H9 (cell line): ENCODE measurements around the gene C11orf21. TPM values are rescaled to one million over a fixed set of nuclear protein-coding genes. Genes with fewer than 3 reads are reported as not detected.

Source experiments
- DNase-seq: peaks from one replicate; pipeline ENCODE4 v3.0.0-alpha.2; 2017
- H2AFZ ChIP-seq: one replicate; pipeline ENCODE4 v1.6.1; 2013; ENCODE audit warnings: mild to moderate bottlenecking, low read length, control low read depth, moderate library complexity
- H2AK5ac ChIP-seq: 2 replicates; pipeline ENCODE4 v1.6.1; 2013; ENCODE audit warnings: low read length, control low read depth, mixed read lengths; ENCODE audit not compliant: insufficient read length
- H2BK120ac ChIP-seq: one replicate; pipeline ENCODE4 v1.6.1; 2013; ENCODE audit warnings: low read depth, mild to moderate bottlenecking, low read length, control low read depth, inconsistent platforms; ENCODE audit not compliant: poor library complexity, severe bottlenecking
- H2BK12ac ChIP-seq: 2 replicates; pipeline ENCODE4 v1.6.1; 2013; ENCODE audit warnings: low read length, control low read depth, mixed read lengths, low read depth; ENCODE audit not compliant: insufficient read length
- H2BK15ac ChIP-seq: 2 replicates; pipeline ENCODE4 v1.6.1; 2013; ENCODE audit warnings: low read depth, low read length, control low read depth
- H2BK20ac ChIP-seq: one replicate; pipeline ENCODE4 v1.6.1; 2013; ENCODE audit warnings: low read depth, mild to moderate bottlenecking, low read length, control low read depth, inconsistent platforms; ENCODE audit not compliant: poor library complexity, severe bottlenecking
- H2BK5ac ChIP-seq: 2 replicates; pipeline ENCODE4 v1.6.1; 2013; ENCODE audit warnings: low read length, control low read depth, mixed read lengths; ENCODE audit not compliant: insufficient read length
- H3K14ac ChIP-seq: 2 replicates; pipeline ENCODE4 v1.6.1; 2013; ENCODE audit warnings: low read length, control low read depth; ENCODE audit not compliant: insufficient read depth
- H3K18ac ChIP-seq: 2 replicates; pipeline ENCODE4 v1.6.1; 2013; ENCODE audit warnings: low read depth, mild to moderate bottlenecking, mixed read lengths, low read length, control low read depth; ENCODE audit not compliant: insufficient read length
- H3K23ac ChIP-seq: 2 replicates; pipeline ENCODE4 v1.6.1; 2013; ENCODE audit warnings: low read length, control low read depth, mixed read lengths, low read depth; ENCODE audit not compliant: insufficient read length
- H3K23me2 ChIP-seq: 2 replicates; pipeline ENCODE4 v1.6.1; 2013; ENCODE audit warnings: low read depth, mild to moderate bottlenecking, mixed read lengths, low read length, control low read depth; ENCODE audit not compliant: insufficient read length, poor library complexity, severe bottlenecking
- H3K27ac ChIP-seq: 2 replicates; pipeline ENCODE4 v1.5.1; 2013; ENCODE audit warnings: low read length, control low read depth, mixed read lengths, low read depth; ENCODE audit not compliant: insufficient read length
- H3K27me3 ChIP-seq: 2 replicates; pipeline ENCODE4 v1.6.1; 2013; ENCODE audit warnings: low read length, control low read depth, inconsistent platforms; ENCODE audit not compliant: insufficient read depth
- H3K4ac ChIP-seq: 2 replicates; pipeline ENCODE4 v1.6.1; 2013; ENCODE audit warnings: low read depth, mild to moderate bottlenecking, control low read depth, inconsistent platforms, low read length, moderate library complexity
- H3K4me1 ChIP-seq: 2 replicates; pipeline ENCODE4 v1.6.1; 2013; ENCODE audit warnings: low read length, control low read depth, inconsistent platforms; ENCODE audit not compliant: insufficient read depth
- H3K4me2 ChIP-seq: 2 replicates; pipeline ENCODE4 v1.6.1; 2013; ENCODE audit warnings: low read length, control low read depth, mixed read lengths; ENCODE audit not compliant: insufficient read length, insufficient read depth
- H3K56ac ChIP-seq: 2 replicates; pipeline ENCODE4 v1.6.1; 2013; ENCODE audit warnings: low read depth, mild to moderate bottlenecking, mixed read lengths, low read length, control low read depth; ENCODE audit not compliant: insufficient read length
- H3K79me1 ChIP-seq: 2 replicates; pipeline ENCODE4 v1.6.1; 2013; ENCODE audit warnings: low read depth, mild to moderate bottlenecking, moderate library complexity, low read length, control low read depth, inconsistent platforms; ENCODE audit not compliant: insufficient read depth, poor library complexity, severe bottlenecking
- H3K79me2 ChIP-seq: 2 replicates; pipeline ENCODE4 v1.6.1; 2013; ENCODE audit warnings: low read length, control low read depth, inconsistent platforms; ENCODE audit not compliant: insufficient read depth
- H3K9ac ChIP-seq: 2 replicates; pipeline ENCODE4 v1.6.1; 2013; ENCODE audit warnings: low read length, control low read depth, mixed read lengths; ENCODE audit not compliant: insufficient read length; ENCODE audit errors: extremely low read depth
- H3K9me3 ChIP-seq: one replicate; pipeline ENCODE4 v1.6.1; 2013; ENCODE audit warnings: low read depth, low read length, inconsistent platforms; ENCODE audit not compliant: control insufficient read depth
- H3T11ph ChIP-seq: one replicate; pipeline ENCODE4 v1.6.1; 2013; ENCODE audit warnings: mild to moderate bottlenecking, low read length, control low read depth, inconsistent platforms
- H4K20me1 ChIP-seq: one replicate; pipeline ENCODE4 v1.6.1; 2013; ENCODE audit not compliant: control insufficient read depth, insufficient read length, insufficient read depth
- H4K5ac ChIP-seq: 2 replicates; pipeline ENCODE4 v1.6.1; 2013; ENCODE audit warnings: low read depth, mild to moderate bottlenecking, mixed read lengths, low read length, control low read depth; ENCODE audit not compliant: insufficient read length
- H4K8ac ChIP-seq: replicated peaks from 2 replicates; pipeline ENCODE4 v1.6.1; 2013; ENCODE audit warnings: low read length, control low read depth, mixed read lengths, low read depth; ENCODE audit not compliant: insufficient read length
- H4K91ac ChIP-seq: 2 replicates; pipeline ENCODE4 v1.6.1; 2013; ENCODE audit warnings: low read depth, mild to moderate bottlenecking, moderate library complexity, mixed read lengths, low read length, control low read depth; ENCODE audit not compliant: insufficient read length
- H3K27ac Mint-ChIP-seq, 3 experiments: 2 replicates in 2 of 3; 3 replicates in 1 of 3; pipeline ENCODE4 v1.8.0; 2020 to 2021; ENCODE audit warnings: mixed read lengths in 3 of 3, mild to moderate bottlenecking in 1 of 3, moderate library complexity in 1 of 3
- H3K27me3 Mint-ChIP-seq: 2 replicates; pipeline ENCODE4 v1.8.0; 2021; ENCODE audit warnings: low read depth, mild to moderate bottlenecking, moderate library complexity, mixed read lengths
- H3K36me3 Mint-ChIP-seq, 3 experiments: 2 replicates in 2 of 3; 3 replicates in 1 of 3; pipeline ENCODE4 v1.8.0; 2020 to 2021; ENCODE audit warnings: low read depth in 3 of 3, mixed read lengths in 3 of 3; ENCODE audit not compliant: insufficient read depth in 1 of 3
- H3K4me1 Mint-ChIP-seq, 2 experiments: 2 replicates each; pipeline ENCODE4 v1.8.0; 2020; ENCODE audit warnings: mixed read lengths in 2 of 2
- H3K4me3 Mint-ChIP-seq, 2 experiments: 2 replicates in 1 of 2; 3 replicates in 1 of 2; pipeline ENCODE4 v1.8.0; 2020 to 2021; ENCODE audit warnings: mild to moderate bottlenecking in 2 of 2, mixed read lengths in 2 of 2, moderate library complexity in 1 of 2
- H3K9me3 Mint-ChIP-seq, 2 experiments: 2 replicates in 1 of 2; 3 replicates in 1 of 2; pipeline ENCODE4 v1.8.0; 2020; ENCODE audit warnings: mild to moderate bottlenecking in 2 of 2, mixed read lengths in 2 of 2, moderate library complexity in 1 of 2
- WGBS: extraction: QIAGEN DNeasy Blood & Tissue Kit; methylation state at CpG from one replicate; pipeline ENCODE4 v1.1.7; 2013; ENCODE audit warnings: missing lambda C conversion rate, low lambda C conversion rate, mixed read lengths; ENCODE audit not compliant: insufficient read length; ENCODE audit errors: extremely low coverage; 5-methylcytosine and 5-hydroxymethylcytosine counted together
- total RNA-seq: library from RNA; stranded (reverse); gene quantifications from 2 replicates; pipeline ENCODE4 v1.2.1, GENCODE V29; 2021
- TF ChIP-seq, protein P1 (sequence below): fragments of 200-600 bp; sonication (generic); conservative IDR thresholded peaks from 3 replicates; pipeline ENCODE4 v1.8.0; 2021; ENCODE audit warnings: antibody characterized with exemption, mild to moderate bottlenecking

C11orf21 gene
- total RNA-seq, 1 experiment from 2014 or later, result not detected

DNA sequence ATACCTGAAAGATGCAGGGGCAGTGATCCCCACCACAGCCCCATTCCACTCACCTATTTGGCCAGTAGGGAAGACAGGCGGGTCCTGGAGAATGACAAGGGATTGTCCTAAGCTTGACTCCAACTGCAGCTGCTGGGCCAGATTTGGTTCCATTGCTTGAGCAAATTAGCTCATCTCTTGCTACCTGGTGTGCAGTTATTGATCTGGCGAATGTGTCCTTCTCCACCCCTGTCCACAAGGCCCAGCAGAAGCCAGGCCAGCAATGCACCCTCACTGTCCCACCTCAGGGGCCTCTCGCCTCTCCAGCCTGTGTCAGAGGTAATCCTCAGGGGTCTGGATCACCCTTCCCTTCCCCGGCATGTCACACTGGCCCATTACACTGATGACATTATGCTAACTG, 23.4 kb upstream of the C11orf21 start:
- H2AFZ ChIP-seq, result no peak overlapping the region
- WGBS, result no CpG with 5 or more reads among the region's 4 CpGs
- TF ChIP-seq, protein P1, sequence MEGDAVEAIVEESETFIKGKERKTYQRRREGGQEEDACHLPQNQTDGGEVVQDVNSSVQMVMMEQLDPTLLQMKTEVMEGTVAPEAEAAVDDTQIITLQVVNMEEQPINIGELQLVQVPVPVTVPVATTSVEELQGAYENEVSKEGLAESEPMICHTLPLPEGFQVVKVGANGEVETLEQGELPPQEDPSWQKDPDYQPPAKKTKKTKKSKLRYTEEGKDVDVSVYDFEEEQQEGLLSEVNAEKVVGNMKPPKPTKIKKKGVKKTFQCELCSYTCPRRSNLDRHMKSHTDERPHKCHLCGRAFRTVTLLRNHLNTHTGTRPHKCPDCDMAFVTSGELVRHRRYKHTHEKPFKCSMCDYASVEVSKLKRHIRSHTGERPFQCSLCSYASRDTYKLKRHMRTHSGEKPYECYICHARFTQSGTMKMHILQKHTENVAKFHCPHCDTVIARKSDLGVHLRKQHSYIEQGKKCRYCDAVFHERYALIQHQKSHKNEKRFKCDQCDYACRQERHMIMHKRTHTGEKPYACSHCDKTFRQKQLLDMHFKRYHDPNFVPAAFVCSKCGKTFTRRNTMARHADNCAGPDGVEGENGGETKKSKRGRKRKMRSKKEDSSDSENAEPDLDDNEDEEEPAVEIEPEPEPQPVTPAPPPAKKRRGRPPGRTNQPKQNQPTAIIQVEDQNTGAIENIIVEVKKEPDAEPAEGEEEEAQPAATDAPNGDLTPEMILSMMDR, result no peak
- H2AK5ac ChIP-seq, result no peak overlapping the region
- H3K4me2 ChIP-seq, result no peak overlapping the region
- H3K27me3 ChIP-seq, result no peaks in the 10 kb centered on the region; the same call in 1 of the 2 replicates
- no peak overlapping the region for H3K23ac ChIP-seq
- no peak overlapping the region for H2BK5ac ChIP-seq
- no peak overlapping the region for H3K27ac Mint-ChIP-seq
- peaks cover 0 to 6% (median 2%) of the 10 kb centered on the region in 3 experiments; a peak in 3 of 7 replicates for H3K36me3 Mint-ChIP-seq
- no peak overlapping the region for H2BK20ac ChIP-seq
- no peak overlapping the region for H2BK15ac ChIP-seq
- H3K9me3 Mint-ChIP-seq, result peaks cover 8 to 15% of the 10 kb centered on the region in 2 experiments
- H3K27ac ChIP-seq, result no peak overlapping the region
- no peak overlapping the region for H2BK120ac ChIP-seq
- H4K91ac ChIP-seq, result no peak overlapping the region
- H3K4me1 ChIP-seq, result no peaks in the 10 kb centered on the region
- no peaks in the 10 kb centered on the region for H3K23me2 ChIP-seq
- H3K79me1 ChIP-seq, result no peaks in the 10 kb centered on the region
- no peak overlapping the region for H3K4me3 Mint-ChIP-seq
- DNase-seq, result no peak
- no peak overlapping the region for H3K9ac ChIP-seq
- H3T11ph ChIP-seq, result no peak overlapping the region
- H3K18ac ChIP-seq, result no peak overlapping the region
- H4K8ac ChIP-seq, result no peak overlapping the region
- no peak overlapping the region for H3K4ac ChIP-seq
- peaks cover 53% of the 10 kb centered on the region for H3K27me3 Mint-ChIP-seq
- H3K79me2 ChIP-seq, result no peaks in the 10 kb centered on the region
- peaks cover 11 to 14% of the 10 kb centered on the region in 2 experiments; a peak in 3 of 4 replicates for H3K4me1 Mint-ChIP-seq
- no peak overlapping the region for H2BK12ac ChIP-seq
- H3K56ac ChIP-seq, result no peak overlapping the region
- no peaks in the 10 kb centered on the region for H3K9me3 ChIP-seq
- H3K14ac ChIP-seq, result no peak overlapping the region
- H4K5ac ChIP-seq, result no peak overlapping the region
- no peaks in the 10 kb centered on the region for H4K20me1 ChIP-seq
